HG02938 (cell line): ENCODE data around the gene UNC5CL.
"Not testable (repeated sequence)": the region's sequence is repeated elsewhere in the genome, so short reads cannot be mapped to it uniquely, and the experiment has no call there.

Experiments used
- ATAC-seq: cut with Tn5 transposase; IDR thresholded peaks from one replicate; pipeline ENCODE4 v1.9.1; 2021; ENCODE audit warnings: mild to moderate bottlenecking, moderate library complexity; ENCODE audit not compliant: unreplicated experiment

UNC5CL gene

GRCh38 chr6:41011673-41012072 lies 27.3 kb downstream of the UNC5CL start:
- ATAC-seq: no peak

- ATAC-seq: no peak
Measured at GRCh38 chr6:41009669-41010068, 29.4 kb downstream of the UNC5CL start.

GRCh38 chr6:41008011-41008410 lies 31.0 kb downstream of the UNC5CL start:
- no peak for ATAC-seq

- not testable (repeated sequence) for ATAC-seq
Measured at GRCh38 chr6:41006980-41007379, 32.0 kb downstream of the UNC5CL start.

- not testable (repeated sequence) for ATAC-seq
Measured at GRCh38 chr6:41006217-41006616, 32.8 kb downstream of the UNC5CL start.

GRCh38 chr6:41002168-41002567 lies 36.9 kb downstream of the UNC5CL start:
- ATAC-seq: no peak

GRCh38 chr6:41000248-41000647 lies 38.8 kb downstream of the UNC5CL start:
- no peak for ATAC-seq

- ATAC-seq: no peak
Measured at GRCh38 chr6:40999569-40999968, 39.5 kb downstream of the UNC5CL start.

- ATAC-seq: no peak
Measured at GRCh38 chr6:40998661-40999060, 40.4 kb downstream of the UNC5CL start.

GRCh38 chr6:40997234-40997957 lies 41.6 kb downstream of the UNC5CL start:
- ATAC-seq: no peak

- ATAC-seq: no peak
Measured at GRCh38 chr6:40996591-40997233, 42.3 kb downstream of the UNC5CL start.

- ATAC-seq: no peak
Measured at GRCh38 chr6:40992746-40993145, 46.3 kb downstream of the UNC5CL start.

GRCh38 chr6:40990301-40990700 lies 48.7 kb downstream of the UNC5CL start:
- no peak for ATAC-seq

GRCh38 chr6:40989204-40990169 lies 49.5 kb downstream of the UNC5CL start:
- ATAC-seq: no peak

GRCh38 chr6:40988634-40989033 lies 50.4 kb downstream of the UNC5CL start:
- ATAC-seq: no peak

- no peak for ATAC-seq
Measured at GRCh38 chr6:40986921-40987819, 51.9 kb downstream of the UNC5CL start.

- no peak for ATAC-seq
Measured at GRCh38 chr6:40986364-40986763, 52.7 kb downstream of the UNC5CL start.

GRCh38 chr6:40983752-40984151 lies 55.3 kb downstream of the UNC5CL start:
- no peak for ATAC-seq

GRCh38 chr6:40982917-40983316 lies 56.1 kb downstream of the UNC5CL start:
- ATAC-seq: no peak

- ATAC-seq: no peak
Measured at GRCh38 chr6:40978687-40979289, 60.2 kb downstream of the UNC5CL start.
